AG20443 (cell line): Measurements from ENCODE around the gene ANTXR2.
A peak's percentile ranks its signal among the peaks of the same experiment; 100 is the strongest.
"Not testable (repeated sequence)": the region's sequence is repeated elsewhere in the genome, so short reads cannot be mapped to it uniquely, and the experiment has no call there.

Experiments
- DNase-seq: peaks from one replicate; pipeline ENCODE4 v3.0.0; 2012; ENCODE audit warnings: low spot score, mixed read lengths

Gene ANTXR2

DNA sequence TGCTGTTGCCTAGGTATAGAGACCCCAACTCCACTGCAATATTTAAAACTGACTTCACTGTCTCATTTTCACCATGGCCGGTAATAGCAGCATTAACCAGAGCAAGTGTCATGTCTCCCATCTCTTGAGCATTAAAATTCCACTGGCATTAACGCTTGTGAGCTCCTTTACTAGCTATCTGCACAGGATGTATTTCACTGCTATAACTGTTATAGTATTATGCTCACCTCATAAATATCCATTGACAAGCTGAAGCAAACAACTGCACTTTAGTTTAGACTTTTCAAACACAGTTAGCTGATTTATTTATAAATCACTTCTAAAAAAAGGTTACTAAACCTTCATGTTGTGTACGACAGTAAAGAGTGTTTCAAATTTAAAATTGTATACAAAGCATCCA, 157.8 kb downstream of the ANTXR2 start:
- DNase-seq: no peak

DNA sequence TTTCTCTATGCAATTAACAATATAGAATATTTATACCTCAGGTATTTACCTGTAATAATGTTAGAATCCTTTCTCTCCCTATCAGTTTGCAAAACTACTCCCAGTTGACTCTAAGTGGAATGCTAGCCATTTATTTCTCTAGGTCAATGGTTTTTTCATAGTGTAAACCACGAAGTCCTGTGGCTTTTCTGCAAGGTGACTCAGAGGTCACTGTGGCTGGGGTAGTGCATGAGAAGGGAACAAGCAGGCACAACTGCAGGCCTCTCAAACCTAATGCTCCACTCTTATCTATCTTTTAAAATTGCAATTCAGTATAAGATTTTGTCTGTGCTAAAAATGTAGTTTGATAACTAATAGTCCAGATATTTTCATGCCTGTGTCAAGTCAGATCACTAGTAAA, 159.4 kb downstream of the ANTXR2 start:
- peak; percentile 38 for DNase-seq

GRCh38 chr4:79907001-79907400, 166.0 kb downstream of the ANTXR2 start:
- no peak for DNase-seq

DNA sequence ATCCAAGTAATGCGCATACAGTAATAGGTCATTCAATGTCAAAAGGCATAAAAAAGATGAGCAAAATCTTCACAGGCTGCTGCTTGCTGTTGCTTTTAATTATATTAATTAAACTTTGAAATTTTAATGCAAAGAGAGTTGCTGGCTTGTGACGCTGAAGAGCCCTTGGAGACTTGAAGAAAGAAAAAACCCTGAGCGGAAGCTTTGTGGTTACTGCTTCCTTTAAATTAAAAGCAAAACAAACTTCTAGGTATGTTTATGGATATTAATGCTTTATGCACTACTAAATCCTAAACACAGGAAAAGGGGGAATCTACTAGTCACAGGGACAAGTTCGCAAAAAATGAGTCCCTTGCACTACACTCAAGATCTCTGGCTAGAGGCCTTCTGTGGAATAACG, 166.7 kb downstream of the ANTXR2 start:
- DNase-seq: no peak

DNA sequence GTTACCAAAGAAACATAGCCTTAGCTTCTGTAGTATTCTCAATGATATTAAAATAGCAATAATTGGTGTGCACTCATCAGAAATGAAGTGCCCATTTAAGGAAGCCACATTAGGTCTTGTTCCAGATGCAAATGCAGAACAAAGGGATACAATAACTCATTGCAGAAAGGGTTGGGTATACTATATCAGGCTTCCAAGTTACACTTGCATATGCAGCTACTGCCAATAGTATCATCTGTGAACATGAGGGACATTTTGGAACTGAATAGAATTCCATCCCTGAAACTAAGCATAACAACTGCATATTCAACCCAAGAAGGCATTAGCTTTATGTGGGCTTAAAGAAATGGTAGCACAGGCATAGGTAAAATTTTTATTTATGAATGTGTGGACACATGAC, 167.8 kb downstream of the ANTXR2 start:
- no peak for DNase-seq

DNA sequence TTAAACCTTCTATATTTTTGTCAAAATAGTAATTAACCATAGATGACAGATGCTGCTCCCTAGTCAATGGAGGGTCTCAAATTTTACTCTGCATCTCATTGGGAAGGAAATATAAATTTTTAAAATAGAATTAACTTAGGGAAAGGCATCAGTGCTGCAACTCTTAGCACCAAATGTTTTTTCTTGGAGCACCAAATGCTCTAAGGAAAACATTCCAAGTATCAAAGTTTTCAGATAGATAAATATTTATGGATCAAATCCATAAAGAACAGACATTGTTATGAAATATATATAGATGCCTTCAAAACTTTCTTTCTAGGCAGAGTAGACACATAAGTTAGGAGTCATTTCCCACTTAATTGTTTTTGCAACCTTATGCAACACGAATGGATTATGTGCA, 168.7 kb downstream of the ANTXR2 start:
- no peak for DNase-seq

DNA sequence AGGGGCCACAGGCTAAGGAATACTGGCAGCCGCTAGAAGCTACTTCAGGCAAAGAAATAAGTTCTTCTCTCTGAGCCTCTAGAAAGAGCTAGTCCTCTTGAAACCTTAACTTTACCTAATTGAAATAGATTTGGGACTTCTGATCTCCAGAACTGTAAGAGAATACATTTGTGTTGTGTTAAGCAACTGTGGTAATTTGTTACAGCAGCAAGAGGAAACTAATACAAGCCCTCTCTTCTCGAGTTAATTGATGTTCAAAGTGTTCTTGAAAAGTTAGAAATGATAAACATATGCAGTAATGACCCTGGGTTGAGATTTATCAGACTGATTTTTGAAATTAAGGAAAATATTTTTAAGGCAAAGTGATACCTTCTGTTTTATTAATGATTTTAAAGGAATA, 172.8 kb downstream of the ANTXR2 start:
- no peak for DNase-seq

- no peak for DNase-seq
Measured at GRCh38 chr4:79899481-79899880, 173.5 kb downstream of the ANTXR2 start.

DNA sequence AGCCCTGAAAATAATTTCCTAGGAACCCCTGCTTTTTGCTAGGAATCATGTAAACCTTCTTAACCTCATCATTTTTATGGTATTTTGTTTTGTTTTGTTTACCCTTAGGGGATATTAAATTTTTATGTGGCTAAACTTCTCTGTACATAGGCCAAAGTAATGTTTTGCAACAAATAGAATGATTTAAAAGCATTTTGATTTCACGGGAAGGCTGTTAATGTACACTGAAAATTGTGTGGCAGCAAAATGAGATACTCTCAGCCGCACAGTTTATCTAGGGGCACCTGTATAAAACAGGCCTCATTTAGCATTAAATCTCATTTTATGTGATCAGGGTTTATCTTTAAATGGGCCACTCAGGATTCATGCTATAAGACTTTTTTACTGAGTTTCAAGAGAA, 175.0 kb downstream of the ANTXR2 start:
- DNase-seq: no peak

DNA sequence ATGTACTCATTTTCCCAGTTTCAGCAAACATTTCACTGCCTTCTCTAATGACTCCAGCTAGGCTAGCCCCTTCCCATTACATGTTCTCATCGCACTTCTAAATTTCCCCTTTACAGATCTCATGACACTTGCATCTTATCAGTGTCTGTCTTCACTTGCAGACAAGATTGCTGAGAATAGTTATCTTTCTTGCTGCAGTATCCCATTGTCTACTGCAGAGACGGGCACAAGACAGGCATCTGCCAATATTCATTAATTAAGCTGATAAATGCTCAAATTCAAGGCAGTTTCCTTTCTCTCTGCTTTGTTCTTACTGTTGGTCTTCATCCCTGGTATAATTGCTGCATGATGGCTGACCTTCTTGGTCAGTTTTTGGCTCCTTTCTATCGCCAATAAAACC, 175.9 kb downstream of the ANTXR2 start:
- no peak for DNase-seq

- DNase-seq: no peak
Measured at GRCh38 chr4:79893456-79893855, 179.6 kb downstream of the ANTXR2 start.

GRCh38 chr4:79889026-79889425, 184.0 kb downstream of the ANTXR2 start:
- DNase-seq: not testable (repeated sequence)

DNA sequence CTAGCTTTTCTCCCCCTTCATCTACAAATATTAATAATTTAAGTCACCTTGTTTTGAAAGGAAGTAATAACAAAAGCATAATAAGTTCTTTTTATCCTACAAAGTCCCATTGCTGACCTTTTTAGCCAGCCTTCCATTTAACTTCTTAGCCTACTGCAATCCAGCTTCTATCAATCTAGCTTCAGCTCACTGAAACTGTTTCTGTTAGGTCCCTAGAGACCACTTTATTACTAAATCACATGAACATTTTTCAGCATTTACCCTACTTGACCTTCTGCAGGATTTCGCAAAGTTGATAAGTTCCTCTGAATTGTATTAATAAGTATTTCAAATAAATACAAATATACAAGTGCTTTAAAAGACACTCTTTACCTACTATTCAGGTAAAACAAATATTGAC, 186.5 kb downstream of the ANTXR2 start:
- DNase-seq: no peak

- no peak for DNase-seq
Measured at GRCh38 chr4:79886021-79886420, 187.0 kb downstream of the ANTXR2 start.

DNA sequence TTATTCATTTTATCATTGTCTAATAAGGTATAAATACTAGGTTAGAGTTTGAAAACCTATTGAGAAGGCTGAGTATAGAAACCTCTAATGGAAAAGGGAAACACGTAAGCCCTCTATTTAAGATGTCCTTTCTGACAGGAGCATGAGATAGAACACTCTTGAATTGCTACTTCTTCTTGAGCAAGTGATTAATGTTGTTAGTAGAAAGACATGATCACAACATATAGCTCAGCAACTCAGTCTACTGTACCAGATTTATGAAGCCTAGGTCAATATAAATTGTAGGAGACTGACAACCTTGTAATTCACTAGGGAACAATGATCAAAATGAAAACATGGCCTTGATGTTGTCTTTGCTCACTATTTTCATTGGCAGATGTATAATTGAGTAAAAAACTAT, 189.7 kb downstream of the ANTXR2 start:
- no peak for DNase-seq

GRCh38 chr4:79882806-79883205, 190.2 kb downstream of the ANTXR2 start:
- DNase-seq: no peak

- no peak for DNase-seq
Measured at GRCh38 chr4:79881407-79881806, 191.6 kb downstream of the ANTXR2 start.

DNA sequence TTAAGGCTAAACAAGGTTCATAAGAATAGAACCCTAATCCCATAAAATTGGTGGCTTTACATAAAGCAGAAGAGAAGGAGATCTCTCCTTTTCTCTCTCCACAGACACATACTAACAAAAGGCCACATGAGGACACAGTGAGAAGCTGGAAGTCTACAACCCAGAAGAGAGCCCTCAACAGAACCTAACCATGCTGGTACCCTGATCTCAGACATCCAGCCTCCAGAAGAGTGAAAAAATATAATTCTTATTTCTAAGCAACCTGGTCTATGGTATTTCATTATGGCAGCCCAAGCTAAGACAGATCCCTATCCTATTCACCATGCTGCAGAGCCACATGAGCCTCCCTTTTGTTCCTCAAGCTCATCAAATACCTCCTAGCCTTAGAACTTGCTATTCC, 195.5 kb downstream of the ANTXR2 start:
- DNase-seq: no peak

DNA sequence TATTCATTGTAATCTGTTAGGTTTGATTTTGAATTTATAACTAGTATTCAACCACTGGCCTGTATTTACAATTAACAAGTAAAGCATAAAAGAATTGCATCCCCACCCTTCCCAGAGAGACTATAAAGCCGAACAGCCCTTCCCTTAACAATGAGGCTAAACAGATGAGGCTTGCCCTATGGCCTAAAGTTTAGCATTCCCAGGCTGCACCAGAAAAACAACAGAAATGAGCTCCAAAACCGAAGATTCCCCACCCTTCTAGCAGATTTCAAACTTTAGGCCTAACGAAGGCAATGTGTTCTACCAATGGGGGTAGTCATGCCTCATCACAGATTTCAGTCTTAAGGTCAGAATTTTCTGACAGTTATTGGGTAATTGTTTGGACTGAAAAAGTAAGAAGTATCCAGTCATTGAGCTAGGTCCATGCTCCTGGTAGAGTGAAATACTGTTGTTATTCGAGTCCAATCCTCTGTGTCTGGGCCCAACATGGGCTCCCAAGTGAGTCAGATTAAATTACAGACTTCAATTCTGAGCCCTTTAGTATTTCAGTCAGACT, 197.6 kb downstream of the ANTXR2 start:
- no peak for DNase-seq

DNA sequence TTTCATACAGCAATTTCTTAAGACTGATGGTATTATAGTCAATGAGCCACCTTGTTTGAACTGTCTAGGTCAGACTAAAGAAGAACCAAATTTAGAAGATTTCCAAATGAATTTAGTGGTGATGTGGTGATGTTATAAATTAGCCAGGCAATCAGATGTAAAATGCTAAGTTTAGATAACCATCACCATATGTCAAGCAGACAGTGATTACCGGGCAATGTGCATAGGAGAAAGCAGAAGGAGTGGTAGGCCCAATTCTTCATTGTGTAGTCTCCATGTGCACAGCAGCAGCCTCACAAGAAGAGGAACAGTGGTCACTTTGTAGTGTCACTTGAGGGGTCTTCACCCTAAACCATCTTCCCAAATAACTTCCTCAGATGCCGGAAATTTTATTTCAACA, 198.8 kb downstream of the ANTXR2 start:
- DNase-seq: no peak

DNA sequence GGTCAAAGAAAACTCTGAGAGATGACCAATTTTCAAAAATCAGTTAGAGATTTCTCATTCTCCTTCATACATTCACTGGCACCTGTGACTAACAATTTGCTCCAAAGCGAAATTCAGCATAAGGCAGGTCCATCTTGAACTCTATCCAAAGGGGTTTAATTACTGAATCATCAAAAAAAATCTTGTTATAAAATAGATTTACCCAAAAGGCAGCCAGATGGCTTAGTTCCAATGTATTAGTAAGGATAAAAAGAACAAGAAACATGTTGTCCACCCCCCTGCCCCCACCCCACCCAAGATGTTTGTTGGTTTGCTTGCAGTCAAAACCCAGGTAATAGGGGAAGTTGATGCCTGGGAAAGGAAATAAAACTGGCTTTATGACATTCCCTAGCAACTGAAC, 200.3 kb downstream of the ANTXR2 start:
- DNase-seq: no peak

- DNase-seq: no peak
Measured at GRCh38 chr4:79871961-79872360, 201.1 kb downstream of the ANTXR2 start.

DNA sequence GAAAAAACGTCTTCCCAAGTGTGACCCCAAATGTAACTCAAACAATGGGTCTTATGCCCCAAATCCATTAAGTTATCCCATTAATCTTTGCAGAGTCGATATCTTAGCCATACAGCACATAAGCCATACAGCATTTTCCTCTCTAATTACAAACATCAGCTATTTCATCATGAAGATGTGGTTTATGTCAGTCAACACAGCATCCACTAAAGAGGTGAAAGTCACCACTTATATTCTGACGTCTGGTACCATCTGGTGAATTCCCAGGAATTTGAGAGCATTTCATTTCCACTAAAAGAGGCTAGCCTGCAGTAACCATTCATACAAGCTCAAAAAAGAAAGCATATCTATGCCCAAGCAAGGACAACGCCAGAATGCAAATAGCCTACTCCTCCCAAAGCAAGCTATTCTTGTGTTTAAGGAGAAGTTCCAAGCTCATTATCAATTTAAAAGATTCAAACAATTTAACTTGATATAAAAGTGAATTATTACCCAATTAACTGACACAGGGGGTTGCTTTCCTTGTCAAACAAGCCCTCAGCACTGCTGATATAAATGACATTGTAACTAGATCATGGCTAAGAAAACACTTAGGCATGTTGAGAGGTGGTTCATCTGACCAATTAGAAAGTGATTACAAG, 203.3 kb downstream of the ANTXR2 start:
- DNase-seq: no peak

DNA sequence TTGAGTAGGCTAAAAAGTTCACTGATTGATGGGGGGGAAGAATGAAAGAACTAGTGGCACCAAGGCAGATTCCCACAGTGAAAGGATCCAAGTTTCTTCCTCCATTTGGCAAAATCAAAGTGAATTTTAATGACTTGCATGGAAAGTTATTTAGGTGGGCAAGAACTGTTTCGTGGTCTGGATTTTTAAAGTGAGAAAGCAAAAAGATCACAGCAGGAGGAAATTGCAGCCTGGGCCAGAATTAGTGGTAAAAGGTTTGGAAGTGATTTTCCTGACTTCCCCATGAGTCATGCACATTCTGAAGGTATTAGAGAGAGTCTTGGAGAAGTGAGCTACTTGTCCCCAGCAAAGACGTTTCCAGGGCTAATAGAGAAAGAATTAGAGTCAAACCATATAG, 207.8 kb downstream of the ANTXR2 start:
- DNase-seq: peak; percentile 42
